LNCAP (cell line): Measurements from ENCODE around the gene PRM1.

Source experiments
- TF ChIP-seq, protein P1 (sequence below): fragments of 450-650 bp; IDR thresholded peaks from 2 replicates; pipeline ENCODE4 v1.5.1; 2017; ENCODE audit warnings: mild to moderate bottlenecking

Gene PRM1, protein sequence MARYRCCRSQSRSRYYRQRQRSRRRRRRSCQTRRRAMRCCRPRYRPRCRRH

DNA sequence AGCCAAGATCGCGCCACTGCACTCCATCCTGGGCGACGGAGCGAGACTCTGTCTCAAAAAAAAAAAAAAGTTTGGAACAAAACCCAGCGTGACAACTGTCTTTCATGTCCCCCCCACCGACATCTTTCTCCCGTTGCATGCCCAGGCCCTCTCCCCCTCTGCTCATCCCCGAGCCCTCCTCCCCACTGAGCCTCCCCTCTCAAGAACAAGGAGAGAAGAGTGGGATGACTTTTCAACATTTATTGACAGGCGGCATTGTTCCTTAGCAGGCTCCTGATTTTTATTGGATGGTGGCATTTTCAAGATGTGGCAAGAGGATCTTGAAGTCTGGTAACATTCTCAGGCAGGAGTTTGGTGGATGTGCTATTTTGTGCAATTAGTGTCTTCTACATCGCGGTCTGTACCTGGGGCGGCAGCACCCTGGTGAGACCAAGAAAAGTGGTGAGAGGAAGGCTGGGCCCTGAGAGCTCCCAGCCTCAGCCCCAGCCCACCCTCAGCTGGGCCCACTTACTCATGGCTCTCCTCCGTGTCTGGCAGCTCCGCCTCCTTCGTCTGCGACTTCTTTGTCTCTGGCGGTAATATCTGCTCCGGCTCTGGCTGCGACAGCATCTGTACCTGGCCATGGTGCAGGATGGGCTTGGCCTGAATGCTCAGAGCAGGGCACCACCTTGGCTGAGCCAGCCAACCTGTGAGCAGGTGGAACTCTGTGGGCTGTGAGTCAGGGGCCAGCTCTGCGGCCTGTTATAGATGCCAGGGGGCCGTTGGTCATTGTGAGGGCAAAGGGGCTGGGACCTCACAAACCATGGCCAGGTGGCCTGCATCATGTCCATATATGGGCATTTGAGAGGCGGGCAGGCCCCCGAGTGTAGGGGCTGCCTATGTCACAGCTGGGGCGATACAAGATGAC is at the start of gene PRM1:
Gene PRM1, minus strand, starts transcription at position 715 of the 907 bp plus-strand sequence. Its CDS starts 92 bp downstream, at position 623.
- TF ChIP-seq, protein P1, sequence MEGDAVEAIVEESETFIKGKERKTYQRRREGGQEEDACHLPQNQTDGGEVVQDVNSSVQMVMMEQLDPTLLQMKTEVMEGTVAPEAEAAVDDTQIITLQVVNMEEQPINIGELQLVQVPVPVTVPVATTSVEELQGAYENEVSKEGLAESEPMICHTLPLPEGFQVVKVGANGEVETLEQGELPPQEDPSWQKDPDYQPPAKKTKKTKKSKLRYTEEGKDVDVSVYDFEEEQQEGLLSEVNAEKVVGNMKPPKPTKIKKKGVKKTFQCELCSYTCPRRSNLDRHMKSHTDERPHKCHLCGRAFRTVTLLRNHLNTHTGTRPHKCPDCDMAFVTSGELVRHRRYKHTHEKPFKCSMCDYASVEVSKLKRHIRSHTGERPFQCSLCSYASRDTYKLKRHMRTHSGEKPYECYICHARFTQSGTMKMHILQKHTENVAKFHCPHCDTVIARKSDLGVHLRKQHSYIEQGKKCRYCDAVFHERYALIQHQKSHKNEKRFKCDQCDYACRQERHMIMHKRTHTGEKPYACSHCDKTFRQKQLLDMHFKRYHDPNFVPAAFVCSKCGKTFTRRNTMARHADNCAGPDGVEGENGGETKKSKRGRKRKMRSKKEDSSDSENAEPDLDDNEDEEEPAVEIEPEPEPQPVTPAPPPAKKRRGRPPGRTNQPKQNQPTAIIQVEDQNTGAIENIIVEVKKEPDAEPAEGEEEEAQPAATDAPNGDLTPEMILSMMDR, result no peak

DNA sequence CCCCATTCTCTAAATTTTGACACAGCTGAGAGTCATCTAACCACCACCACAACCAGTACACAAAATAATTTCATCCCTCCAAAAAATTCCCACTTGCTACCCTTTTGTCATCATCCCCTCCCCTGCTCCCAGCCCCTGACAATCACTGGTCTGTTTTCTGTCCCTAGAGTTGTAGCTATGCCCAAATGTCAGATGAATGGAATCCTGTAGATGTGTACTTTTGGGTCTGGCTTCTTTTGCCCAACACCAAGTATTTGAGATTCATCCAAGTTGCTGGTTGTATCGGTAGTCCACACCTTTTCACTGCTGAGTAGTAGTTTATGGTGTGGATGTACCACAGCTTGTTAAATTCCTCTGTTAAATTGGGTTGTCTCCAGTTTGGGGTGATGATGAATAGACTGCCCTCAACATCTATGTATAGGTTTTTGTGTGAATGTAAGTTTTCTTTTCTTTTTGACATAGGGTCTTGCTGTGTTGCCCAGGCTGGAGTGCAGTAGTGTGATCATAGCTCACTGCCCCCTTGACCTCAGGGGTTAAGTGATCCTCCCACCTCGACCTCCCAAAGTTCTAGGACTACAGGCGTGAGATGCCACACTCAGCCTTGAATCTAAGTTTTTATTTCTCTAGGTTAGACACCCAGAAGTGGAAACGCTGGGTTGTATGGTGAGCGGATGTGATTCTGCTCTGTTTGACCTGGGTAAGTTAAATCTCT is 49.6 kb upstream of the PRM1 start:
- TF ChIP-seq, protein P1, result no peak

DNA sequence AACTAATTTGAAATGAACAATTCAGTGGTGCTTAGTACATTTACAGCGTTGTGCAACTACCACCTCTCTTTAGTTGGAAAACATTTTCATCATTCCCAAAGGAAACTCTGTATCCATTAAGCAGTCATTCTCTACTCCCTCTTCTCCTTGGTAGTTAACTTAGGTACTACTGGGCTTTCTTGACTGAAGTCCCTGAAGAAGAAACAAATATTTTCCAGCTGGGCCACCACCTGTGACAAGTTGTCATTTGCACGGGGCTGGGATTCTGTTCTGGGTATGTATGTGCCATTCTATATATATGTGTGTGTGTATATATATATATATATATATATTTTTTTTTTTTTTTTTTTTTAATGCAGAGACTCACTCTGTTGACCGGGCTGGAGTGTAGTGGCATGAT is 48.8 kb upstream of the PRM1 start:
- TF ChIP-seq, protein P1, result no peak

DNA sequence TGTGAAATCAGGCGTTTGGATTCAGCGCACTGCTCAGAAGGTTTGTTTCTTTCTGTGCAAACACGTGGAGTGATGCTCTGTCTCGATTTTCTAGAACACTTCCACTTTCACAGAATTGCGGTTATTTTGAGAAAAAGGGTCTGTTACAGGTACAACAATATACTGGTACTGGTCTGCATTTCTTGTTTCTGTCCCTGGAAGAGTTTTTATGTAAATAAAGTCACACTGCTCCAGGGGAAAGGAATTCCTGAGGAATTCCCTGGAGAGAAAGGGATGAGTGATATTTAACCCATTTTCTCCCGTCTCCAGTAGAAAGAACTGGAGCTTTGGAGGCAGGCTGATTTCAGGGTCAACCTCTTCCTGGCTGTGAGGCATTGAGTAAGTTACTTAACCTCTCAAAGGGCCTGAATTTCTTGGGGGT is 48.0 kb upstream of the PRM1 start:
- TF ChIP-seq, protein P1, result no peak

DNA sequence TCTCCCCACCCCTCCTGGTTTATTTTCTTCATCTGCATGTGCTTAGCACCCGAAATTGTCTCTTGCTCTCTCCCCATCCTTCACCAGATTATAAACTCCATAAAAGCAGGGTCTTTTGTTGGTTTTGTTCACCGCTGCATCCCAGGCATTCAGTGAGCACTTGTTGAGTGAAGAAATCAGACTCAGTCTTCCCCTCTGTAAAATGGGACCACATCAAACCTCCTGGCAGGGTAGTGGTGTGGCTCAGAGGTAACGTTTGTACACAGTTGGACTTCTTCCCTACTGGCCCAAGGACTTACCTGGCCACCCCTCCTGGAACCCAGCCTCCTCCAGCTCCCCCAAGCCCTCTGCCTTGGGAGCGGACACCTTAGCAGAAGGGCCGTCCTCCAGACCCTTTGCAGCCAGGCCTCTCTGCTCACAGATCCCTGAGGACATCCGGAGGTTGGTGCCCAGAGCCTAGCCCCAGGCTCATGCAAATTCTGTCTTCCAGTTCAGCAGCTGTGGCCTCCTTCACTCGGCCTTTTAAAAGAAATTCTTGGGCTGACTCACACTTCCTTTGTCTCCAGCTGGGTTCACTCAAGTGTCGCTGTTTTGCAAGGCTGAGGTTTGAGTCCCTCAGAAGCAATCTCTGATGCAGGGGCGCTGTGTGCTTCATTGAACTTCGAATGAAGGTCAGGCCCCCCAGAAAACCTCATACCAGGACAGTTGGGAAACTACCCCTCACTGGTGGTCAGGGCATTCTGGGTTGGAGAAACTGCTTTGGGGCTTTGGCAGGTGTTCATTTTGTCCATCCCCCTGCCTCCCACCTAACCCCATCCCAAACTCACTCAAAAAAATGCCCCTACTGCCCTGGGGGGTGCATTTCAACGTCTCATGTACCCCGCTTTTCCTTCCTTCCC is 47.3 kb upstream of the PRM1 start:
- TF ChIP-seq, protein P1, result no peak

DNA sequence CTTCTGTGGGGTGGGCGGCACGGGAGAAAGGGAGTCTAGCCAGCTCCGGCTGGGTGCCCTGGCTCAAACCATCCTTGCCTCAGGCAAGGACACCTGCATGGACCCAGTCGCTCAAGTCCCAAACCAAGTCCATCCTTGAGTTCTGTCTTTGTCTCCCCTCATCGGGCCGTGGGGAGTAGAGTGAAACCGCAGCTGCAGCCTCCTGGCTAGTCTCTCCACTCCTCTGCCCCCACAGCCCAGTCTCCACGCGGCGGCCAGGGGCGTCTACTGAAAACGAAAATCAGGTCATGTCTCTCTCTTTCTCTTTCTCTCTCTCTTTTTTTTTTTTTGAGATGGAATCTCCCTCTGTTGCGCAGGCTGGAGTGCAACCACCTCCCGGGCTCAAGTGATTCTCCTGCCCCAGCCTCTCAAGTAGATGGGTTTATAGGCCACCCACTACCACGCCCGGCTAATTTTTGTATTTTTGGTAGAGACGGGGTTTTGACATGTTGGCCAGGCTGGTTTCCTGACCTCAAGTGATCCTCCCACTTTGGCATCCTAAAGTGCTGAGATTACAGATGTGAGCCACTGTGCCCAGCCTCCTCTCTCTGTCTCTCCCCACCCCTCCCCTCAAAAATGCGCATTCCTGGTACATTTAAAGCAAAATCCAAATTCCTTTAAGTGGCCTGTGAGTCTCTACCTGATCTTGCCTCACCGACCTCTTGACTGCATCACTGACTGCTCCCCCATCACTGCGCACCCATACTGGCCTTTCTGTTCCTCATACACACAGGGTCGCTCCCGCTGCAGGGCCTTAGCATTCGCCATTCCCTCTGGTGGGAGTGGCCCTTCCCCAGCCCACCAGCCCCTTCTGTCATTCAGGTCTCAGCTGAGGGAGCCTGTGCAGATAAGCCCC is 46.4 kb upstream of the PRM1 start:
- TF ChIP-seq, protein P1, result no peak
